GM18868 (cell line): ENCODE data around the gene INSYN1.

ENCODE experiments used
- ATAC-seq: cut with Tn5 transposase; IDR thresholded peaks from one replicate; pipeline ENCODE4 v1.9.1; 2021; ENCODE audit warnings: mild to moderate bottlenecking, moderate library complexity; ENCODE audit not compliant: unreplicated experiment

INSYN1 gene

GRCh38 chr15:73691396-73691795 is 61.8 kb downstream of the INSYN1 start:
- ATAC-seq: no peak

GRCh38 chr15:73688455-73688854 is 64.7 kb downstream of the INSYN1 start:
- ATAC-seq: no peak

GRCh38 chr15:73687351-73687750 is 65.8 kb downstream of the INSYN1 start:
- ATAC-seq: no peak

- ATAC-seq: no peak
Observed at GRCh38 chr15:73686781-73687256, 66.3 kb downstream of the INSYN1 start.

- ATAC-seq: no peak
Observed at GRCh38 chr15:73685981-73686380, 67.2 kb downstream of the INSYN1 start.
